Fibroblast of pulmonary artery (primary cell): ENCODE data around the gene HCN3.
"Not testable (repeated sequence)": the region's sequence is repeated elsewhere in the genome, so short reads cannot be mapped to it uniquely, and the experiment has no call there.

Experiments used
- DNase-seq: peaks from one replicate; pipeline ENCODE4 v3.0.0-alpha.2; 2010; ENCODE audit warnings: low read depth
- H3K4me3 ChIP-seq: replicated peaks from 2 replicates; pipeline ENCODE4 v1.5.1; 2011; ENCODE audit warnings: low read depth, mild to moderate bottlenecking, control low read depth, low read length, moderate library complexity
- CTCF ChIP-seq: IDR thresholded peaks from 2 replicates; pipeline ENCODE4 v1.5.1; 2011; ENCODE audit warnings: mild to moderate bottlenecking, control low read depth, low read length, inconsistent platforms; ENCODE audit errors: missing control alignments

The HCN3 gene

GRCh38 chr1:155241841-155242264 is 35.4 kb upstream of the HCN3 start:
- no peak for DNase-seq
- no peak overlapping the region for H3K4me3 ChIP-seq
- TF ChIP-seq CTCF = no peak

- peak overlapping the region; percentile 74 for H3K4me3 ChIP-seq
- peak; percentile 35 for DNase-seq
- TF ChIP-seq CTCF = no peak
Observed at GRCh38 chr1:155242805-155243358, 34.4 kb upstream of the HCN3 start.

- H3K4me3 ChIP-seq = peak overlapping the region; percentile 74
- TF ChIP-seq CTCF = peak; percentile 24
Observed at GRCh38 chr1:155244368-155245162, 32.7 kb upstream of the HCN3 start.

GRCh38 chr1:155245163-155245524 is 32.1 kb upstream of the HCN3 start:
- TF ChIP-seq CTCF = no peak
- no peak for DNase-seq
- H3K4me3 ChIP-seq = peak overlapping the region; percentile 74

More at GRCh38 chr1:155244368-155245162, 32.7 kb upstream of the HCN3 start:
- peak; percentile 100 for DNase-seq

- H3K4me3 ChIP-seq, DNase-seq: not testable (repeated sequence)
Observed at GRCh38 chr1:155246796-155247195, 30.5 kb upstream of the HCN3 start.

GRCh38 chr1:155247667-155248553 is 29.4 kb upstream of the HCN3 start:
- H3K4me3 ChIP-seq = no peak overlapping the region
- no peak for TF ChIP-seq CTCF
- DNase-seq = no peak

- no peak for TF ChIP-seq CTCF
- DNase-seq = no peak
- no peak overlapping the region for H3K4me3 ChIP-seq
Observed at GRCh38 chr1:155250246-155250632, 27.0 kb upstream of the HCN3 start.
